Muscle layer of colon (tissue), 2 donors: ENCODE results near the gene TMEM178B.

ENCODE experiments used
- H3K27ac ChIP-seq: one replicate; pipeline ENCODE4 v1.7.0; 2013; ENCODE audit warnings: low read depth, mild to moderate bottlenecking, low read length, moderate library complexity
- H3K27me3 ChIP-seq, 2 donors: one replicate each; pipeline ENCODE4 v1.7.0; 2013; ENCODE audit warnings: low read length in 2 of 2, mild to moderate bottlenecking in 2 of 2; ENCODE audit not compliant: insufficient read depth in 2 of 2, control insufficient read depth in 1 of 2
- H3K36me3 ChIP-seq: one replicate; pipeline ENCODE4 v1.7.0; 2013; ENCODE audit warnings: mild to moderate bottlenecking, low read length; ENCODE audit not compliant: insufficient read depth
- H3K4me1 ChIP-seq: one replicate; pipeline ENCODE4 v1.7.0; 2013; ENCODE audit warnings: mild to moderate bottlenecking, low read length; ENCODE audit not compliant: insufficient read depth
- H3K4me3 ChIP-seq, 2 donors: one replicate each; pipeline ENCODE4 v1.7.0; 2013; ENCODE audit warnings: low read length in 2 of 2, low read depth in 1 of 2, mild to moderate bottlenecking in 1 of 2, moderate library complexity in 1 of 2
- H3K9ac ChIP-seq: one replicate; pipeline ENCODE4 v1.7.0; 2013; ENCODE audit warnings: low read length
- H3K9me3 ChIP-seq: one replicate; pipeline ENCODE4 v1.7.0; 2013; ENCODE audit warnings: mild to moderate bottlenecking, low read length
- donor health status: abdominal sarcoma.
- donor health status: Adenocarcinoma of cecum.

Gene TMEM178B

DNA sequence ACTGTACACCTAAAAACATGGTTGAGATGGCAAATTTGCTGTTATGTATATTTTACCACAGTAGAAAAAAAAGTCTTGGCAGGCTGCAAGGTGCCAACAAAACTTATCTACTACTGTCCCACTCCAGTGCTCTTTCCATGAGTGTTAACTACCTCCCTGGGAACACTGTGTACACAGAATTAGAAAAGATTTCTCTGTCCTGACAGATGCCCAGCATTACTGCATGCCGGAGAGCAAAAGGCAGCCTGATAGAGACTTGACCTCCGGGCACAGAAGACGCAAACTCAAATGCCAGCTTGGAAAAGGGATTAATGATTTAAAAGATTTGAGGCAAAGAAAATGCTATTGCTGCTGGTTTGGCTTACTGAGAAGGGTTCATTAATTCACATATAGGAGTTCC lies 228.8 kb downstream of the TMEM178B start:
- no peaks in the 10 kb centered on the region for H3K4me1 ChIP-seq
- no peak overlapping the region for H3K9ac ChIP-seq
- no peaks in the 10 kb centered on the region for H3K27me3 ChIP-seq
- no peak overlapping the region for H3K27ac ChIP-seq
- no peak overlapping the region for H3K4me3 ChIP-seq
- no peaks in the 10 kb centered on the region for H3K36me3 ChIP-seq
- no peaks in the 10 kb centered on the region for H3K9me3 ChIP-seq

DNA sequence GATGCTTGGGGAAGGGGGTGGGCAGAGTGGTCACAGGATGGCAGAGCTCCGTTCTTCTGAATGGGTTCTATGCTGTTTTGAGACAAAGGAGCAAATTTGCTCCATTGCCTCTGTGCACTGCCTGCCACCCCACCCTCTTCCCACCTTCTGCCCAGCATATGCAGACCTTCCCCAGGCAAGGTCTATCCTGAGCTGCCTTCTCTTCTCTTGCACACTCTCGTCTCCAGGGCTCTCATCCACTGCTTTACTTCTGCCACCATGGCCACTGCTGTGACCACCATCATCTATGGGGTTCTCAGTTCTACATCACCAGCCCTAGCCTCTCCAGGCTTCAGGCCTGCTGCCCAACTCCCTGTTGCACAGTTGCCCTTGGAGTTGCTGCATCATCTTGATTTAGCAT lies 230.4 kb downstream of the TMEM178B start:
- H3K4me3 ChIP-seq, result no peak overlapping the region
- H3K36me3 ChIP-seq, result no peaks in the 10 kb centered on the region
- H3K27ac ChIP-seq, result no peak overlapping the region
- H3K4me1 ChIP-seq, result no peaks in the 10 kb centered on the region
- H3K27me3 ChIP-seq, result no peaks in the 10 kb centered on the region
- no peaks in the 10 kb centered on the region for H3K9me3 ChIP-seq
- no peak overlapping the region for H3K9ac ChIP-seq

GRCh38 chr7:141306081-141306480 lies 232.2 kb downstream of the TMEM178B start:
- no peaks in the 10 kb centered on the region for H3K9me3 ChIP-seq
- no peak overlapping the region for H3K9ac ChIP-seq
- no peaks in the 10 kb centered on the region for H3K27me3 ChIP-seq
- no peaks in the 10 kb centered on the region for H3K4me1 ChIP-seq
- H3K27ac ChIP-seq, result no peak overlapping the region
- no peaks in the 10 kb centered on the region for H3K36me3 ChIP-seq
- no peak overlapping the region for H3K4me3 ChIP-seq

DNA sequence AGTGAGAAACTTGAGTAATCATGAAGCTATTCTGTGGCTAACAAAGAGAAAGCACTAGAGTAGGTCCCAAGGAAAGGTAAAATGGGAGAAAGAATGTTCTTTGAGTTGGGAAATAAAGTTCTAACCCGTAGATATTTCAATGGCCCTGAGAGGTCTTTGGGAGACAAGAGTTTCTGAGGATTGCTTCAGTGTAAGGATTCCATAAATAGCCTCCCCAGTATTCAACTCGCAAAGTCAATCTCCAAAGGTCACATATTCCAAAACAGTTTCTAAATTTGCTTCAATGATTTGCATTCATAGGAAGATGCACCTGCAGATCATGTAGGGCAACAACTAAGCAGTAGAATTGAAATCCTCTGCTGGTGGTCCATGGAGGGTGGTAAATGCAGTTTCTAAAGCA lies 238.5 kb downstream of the TMEM178B start:
- Histone ChIP-seq H3K27ac (no peak overlapping the region), H3K9ac (no peak overlapping the region), H3K36me3 (no peaks in the 10 kb centered on the region), H3K9me3 (no peaks in the 10 kb centered on the region), H3K4me1 (no peaks in the 10 kb centered on the region), H3K4me3 (no peak overlapping the region), H3K27me3 (no peaks in the 10 kb centered on the region)

DNA sequence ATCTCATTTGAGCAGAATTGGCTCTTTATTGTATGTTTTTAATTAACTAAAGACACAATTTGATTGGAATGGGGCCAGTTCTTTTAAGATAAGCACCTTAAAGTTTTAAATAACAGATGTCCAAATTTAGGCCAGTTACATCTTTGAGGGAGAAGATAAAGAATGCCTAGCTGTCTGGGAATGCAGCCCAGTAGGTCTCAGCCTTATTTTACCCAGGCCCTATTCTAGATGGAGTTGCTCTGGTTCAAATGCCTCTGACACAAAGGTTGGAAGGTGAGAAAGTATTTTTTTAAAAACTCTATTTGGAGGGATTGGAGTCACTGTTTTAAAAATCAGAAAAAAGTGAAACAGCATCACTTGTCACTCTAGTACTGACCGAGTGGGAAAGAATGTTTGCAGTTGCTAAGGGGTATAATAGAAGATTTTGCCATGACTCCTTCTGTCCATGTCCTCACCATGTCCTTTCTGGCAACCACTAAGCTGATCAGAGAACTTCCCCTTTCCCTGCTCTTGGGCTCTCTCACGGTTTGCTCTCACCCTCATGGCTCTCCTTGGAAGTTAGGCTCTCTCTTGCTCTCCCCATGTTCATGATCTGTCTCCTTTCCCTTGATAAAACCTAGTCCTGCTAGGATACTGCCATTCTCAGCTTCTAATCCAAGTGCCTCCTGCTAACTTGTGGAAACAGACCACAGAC lies 239.1 kb downstream of the TMEM178B start:
- Histone ChIP-seq H3K9me3 (no peaks in the 10 kb centered on the region), H3K27ac (no peak overlapping the region), H3K9ac (no peak overlapping the region), H3K27me3 (no peaks in the 10 kb centered on the region), H3K4me1 (no peaks in the 10 kb centered on the region), H3K36me3 (no peaks in the 10 kb centered on the region), H3K4me3 (no peak overlapping the region)

DNA sequence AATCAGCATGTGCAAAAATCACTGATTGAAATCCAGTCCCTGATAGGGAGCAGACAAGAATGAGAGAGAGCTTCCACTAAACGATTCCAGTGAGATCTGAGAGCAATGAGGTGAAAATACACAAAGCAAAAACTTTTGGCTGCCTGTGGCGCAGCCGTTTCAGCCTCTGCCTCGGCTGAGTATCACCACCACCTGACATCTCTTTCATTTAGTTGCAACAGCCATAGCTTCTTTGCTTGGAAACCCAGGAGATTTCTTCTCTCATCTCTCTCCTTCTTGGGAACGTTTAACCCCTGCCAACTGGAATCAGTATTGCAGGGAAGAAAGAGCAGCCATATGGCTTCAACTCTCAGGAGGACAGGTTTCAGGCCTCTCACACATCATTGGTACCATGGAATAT lies 240.0 kb downstream of the TMEM178B start:
- H3K4me1 ChIP-seq, result no peaks in the 10 kb centered on the region
- H3K27me3 ChIP-seq, result no peaks in the 10 kb centered on the region
- H3K9ac ChIP-seq, result no peak overlapping the region
- no peak overlapping the region for H3K27ac ChIP-seq
- H3K36me3 ChIP-seq, result no peaks in the 10 kb centered on the region
- H3K9me3 ChIP-seq, result no peaks in the 10 kb centered on the region
- H3K4me3 ChIP-seq, result no peak overlapping the region

- H3K4me1 ChIP-seq, result no peaks in the 10 kb centered on the region
- no peaks in the 10 kb centered on the region for H3K9me3 ChIP-seq
- no peaks in the 10 kb centered on the region for H3K36me3 ChIP-seq
- H3K9ac ChIP-seq, result no peak overlapping the region
- no peaks in the 10 kb centered on the region for H3K27me3 ChIP-seq
- H3K27ac ChIP-seq, result no peak overlapping the region
- H3K4me3 ChIP-seq, result no peak overlapping the region
Observed at GRCh38 chr7:141317033-141317585, 243.2 kb downstream of the TMEM178B start.

GRCh38 chr7:141320287-141320686 lies 246.4 kb downstream of the TMEM178B start:
- H3K27me3 ChIP-seq, result no peaks in the 10 kb centered on the region
- H3K9ac ChIP-seq, result no peak overlapping the region
- H3K36me3 ChIP-seq, result no peaks in the 10 kb centered on the region
- H3K9me3 ChIP-seq, result no peaks in the 10 kb centered on the region
- no peak overlapping the region for H3K4me3 ChIP-seq
- H3K4me1 ChIP-seq, result no peaks in the 10 kb centered on the region
- H3K27ac ChIP-seq, result no peak overlapping the region

DNA sequence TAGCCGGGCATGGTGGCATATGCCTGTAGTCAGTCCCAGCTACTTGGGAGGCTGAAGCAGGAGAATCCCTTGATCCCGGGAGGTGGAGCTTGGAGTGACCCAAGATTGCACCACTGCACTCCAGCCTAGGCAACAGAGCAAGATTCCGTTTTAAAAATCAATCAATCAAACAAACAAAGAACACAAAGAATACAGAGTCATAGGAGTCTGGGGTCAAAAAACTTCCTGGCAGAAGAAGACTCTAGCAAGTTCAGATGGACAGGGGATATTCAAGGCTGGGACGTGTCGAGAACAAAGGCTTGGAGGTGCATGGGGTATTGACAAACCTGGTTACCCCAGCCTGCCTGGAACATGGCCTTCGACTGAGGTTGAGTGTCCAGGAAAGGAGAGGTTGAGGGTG lies 248.5 kb downstream of the TMEM178B start:
- no peak overlapping the region for H3K27ac ChIP-seq
- no peaks in the 10 kb centered on the region for H3K9me3 ChIP-seq
- H3K36me3 ChIP-seq, result no peaks in the 10 kb centered on the region
- H3K4me1 ChIP-seq, result no peaks in the 10 kb centered on the region
- no peak overlapping the region for H3K4me3 ChIP-seq
- no peak overlapping the region for H3K9ac ChIP-seq
- no peaks in the 10 kb centered on the region for H3K27me3 ChIP-seq

DNA sequence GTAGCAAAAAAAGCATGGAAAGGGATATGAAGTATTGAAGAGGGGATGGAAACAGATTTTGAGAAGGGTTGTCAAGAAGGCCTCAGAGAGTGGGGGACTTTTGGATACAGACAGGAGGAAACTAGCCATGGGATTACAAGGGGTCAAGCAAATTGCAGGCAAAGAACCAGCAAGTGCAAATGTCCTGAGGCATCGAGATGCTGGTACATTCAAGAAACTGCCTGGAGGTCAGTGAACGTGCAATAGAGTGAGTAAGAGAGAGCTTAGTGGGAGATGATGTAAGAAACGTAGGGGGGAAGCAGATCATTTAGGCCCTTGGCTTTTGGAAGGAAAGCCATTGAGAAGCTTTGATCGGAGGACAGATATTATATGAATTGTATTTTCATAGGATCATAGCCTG lies 250.0 kb downstream of the TMEM178B start:
- Histone ChIP-seq H3K4me1 (no peaks in the 10 kb centered on the region), H3K9me3 (no peaks in the 10 kb centered on the region), H3K27me3 (no peaks in the 10 kb centered on the region), H3K9ac (no peak overlapping the region), H3K4me3 (no peak overlapping the region), H3K36me3 (no peaks in the 10 kb centered on the region), H3K27ac (no peak overlapping the region)

- no peak overlapping the region for H3K4me3 ChIP-seq
- no peaks in the 10 kb centered on the region for H3K27me3 ChIP-seq
- H3K27ac ChIP-seq, result no peak overlapping the region
- H3K9ac ChIP-seq, result no peak overlapping the region
- no peaks in the 10 kb centered on the region for H3K4me1 ChIP-seq
- no peaks in the 10 kb centered on the region for H3K36me3 ChIP-seq
- no peaks in the 10 kb centered on the region for H3K9me3 ChIP-seq
Observed at GRCh38 chr7:141324870-141325269, 251.0 kb downstream of the TMEM178B start.

DNA sequence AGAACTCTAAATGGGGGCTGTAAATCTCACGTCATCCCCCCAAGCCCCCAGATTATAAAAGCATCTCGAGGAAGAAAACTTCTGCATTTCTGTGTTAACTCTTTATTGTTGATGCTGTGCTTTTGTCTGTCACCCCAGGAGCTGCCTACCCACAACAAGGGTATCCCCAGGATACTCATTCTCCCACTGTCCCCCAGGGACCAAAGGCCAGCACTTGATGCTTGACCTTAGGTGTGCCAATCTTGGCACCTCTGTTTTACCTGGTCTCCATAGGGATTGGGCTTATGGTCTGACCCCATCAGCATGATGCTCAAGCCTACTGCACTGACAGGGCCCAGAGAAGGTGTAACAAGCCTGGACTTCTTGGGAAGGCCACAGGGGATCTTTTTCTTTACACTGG lies 251.4 kb downstream of the TMEM178B start:
- H3K9ac ChIP-seq, result no peak overlapping the region
- no peak overlapping the region for H3K4me3 ChIP-seq
- H3K36me3 ChIP-seq, result no peaks in the 10 kb centered on the region
- H3K4me1 ChIP-seq, result no peaks in the 10 kb centered on the region
- no peak overlapping the region for H3K27ac ChIP-seq
- no peaks in the 10 kb centered on the region for H3K9me3 ChIP-seq
- no peaks in the 10 kb centered on the region for H3K27me3 ChIP-seq
